Tibial artery (tissue), 4 donors: ENCODE results near the gene GLYATL3.

Experiments used
- DNase-seq, 2 donors: peaks; one replicate each; pipeline ENCODE4 v3.0.0-alpha.2; 2019
- H3K27ac ChIP-seq, 2 donors: fragments of 200-600 bp; sonication (generic) in 1 of 2; 1 replicate in 1 of 2; 2 replicates in 1 of 2; pipeline ENCODE4 v1.5.1; 2018 to 2019; ENCODE audit warnings: mild to moderate bottlenecking in 1 of 2
- H3K27me3 ChIP-seq, 2 donors: fragments of 200-600 bp; sonication (generic) in 1 of 2; one replicate each; pipeline versions ENCODE4 v1.5.1 to v1.6.0; 2016 to 2019
- H3K36me3 ChIP-seq, 3 donors: fragments of 200-600 bp; sonication (generic) in 2 of 3; one replicate each; pipeline ENCODE4 v1.5.1; 2016 to 2019; ENCODE audit warnings: mild to moderate bottlenecking in 2 of 3
- H3K4me1 ChIP-seq, 4 donors: fragments of 200-600 bp; sonication (generic) in 2 of 4; 1 replicate in 3 of 4; 2 replicates in 1 of 4; pipeline ENCODE4 v1.5.1; 2016 to 2019
- H3K4me3 ChIP-seq, 2 donors: fragments of 200-600 bp; sonication (generic) in 1 of 2; 1 replicate in 1 of 2; 2 replicates in 1 of 2; pipeline ENCODE4 v1.5.1; 2018 to 2019; ENCODE audit warnings: mild to moderate bottlenecking in 2 of 2
- H3K9me3 ChIP-seq, 3 donors: fragments of 200-600 bp; sonication (generic) in 1 of 3; one replicate each; pipeline ENCODE4 v1.5.1; 2016 to 2019
- CTCF ChIP-seq, 2 experiments: fragments of 200-600 bp in 1 of 2; fragments of 450-650 bp in 1 of 2; IDR thresholded peaks; one replicate each; pipeline ENCODE4 v1.5.1; 2017 to 2019; ENCODE audit warnings: antibody characterized with exemption in 2 of 2, mild to moderate bottlenecking in 1 of 2, moderate library complexity in 1 of 2
- intact Hi-C: fragments of 100-400 bp; cut with DNase I; formaldehyde crosslinking; loops from one replicate; pipeline ENCODE4 v1.15.0; 2023; ENCODE audit warnings: low total_unique reads

The GLYATL3 gene

GRCh38 chr6:49516147-49516505, 16.4 kb downstream of the GLYATL3 start:
- Histone ChIP-seq H3K4me3 (no peak overlapping the region), H3K27ac (no peak overlapping the region), H3K9me3 (no peaks in the 10 kb centered on the region), H3K4me1 (no peaks in the 10 kb centered on the region), H3K27me3 (no peaks in the 10 kb centered on the region), H3K36me3 (no peaks in the 10 kb centered on the region)
- TF ChIP-seq CTCF (IDR thresholded peaks at IDR 0.05), result no peak
- intact Hi-C loops, result no loop called here
- DNase-seq, result no peak

GRCh38 chr6:49517919-49518318, 18.2 kb downstream of the GLYATL3 start:
- Histone ChIP-seq H3K4me3 (no peak overlapping the region), H3K4me1 (no peaks in the 10 kb centered on the region), H3K9me3 (no peaks in the 10 kb centered on the region), H3K36me3 (no peaks in the 10 kb centered on the region), H3K27ac (no peak overlapping the region), H3K27me3 (no peaks in the 10 kb centered on the region)
- no peak for DNase-seq
- TF ChIP-seq CTCF (IDR thresholded peaks at IDR 0.05), result no peak
- intact Hi-C loops, result no loop called here

GRCh38 chr6:49519660-49520059, 19.9 kb downstream of the GLYATL3 start:
- Histone ChIP-seq H3K27me3 (no peaks in the 10 kb centered on the region), H3K9me3 (no peaks in the 10 kb centered on the region), H3K36me3 (no peaks in the 10 kb centered on the region), H3K4me3 (no peak overlapping the region), H3K27ac (no peak overlapping the region), H3K4me1 (no peaks in the 10 kb centered on the region)
- intact Hi-C loops, result no loop called here
- no peak for TF ChIP-seq CTCF (IDR thresholded peaks at IDR 0.05)
- DNase-seq, result no peak

- no peak for DNase-seq
- no peak overlapping the region for H3K4me3 ChIP-seq
- H3K27ac ChIP-seq, result no peak overlapping the region
- no peaks in the 10 kb centered on the region for H3K36me3 ChIP-seq
- intact Hi-C loops, result no loop called here
- no peak for TF ChIP-seq CTCF (IDR thresholded peaks at IDR 0.05)
- H3K9me3 ChIP-seq, result no peaks in the 10 kb centered on the region
- no peaks in the 10 kb centered on the region for H3K27me3 ChIP-seq
- no peaks in the 10 kb centered on the region for H3K4me1 ChIP-seq
Measured at GRCh38 chr6:49522710-49523593, 23.2 kb downstream of the GLYATL3 start.

GRCh38 chr6:49523901-49524300, 24.2 kb downstream of the GLYATL3 start:
- Histone ChIP-seq H3K4me3 (no peak overlapping the region), H3K27ac (no peak overlapping the region), H3K4me1 (no peaks in the 10 kb centered on the region), H3K9me3 (no peaks in the 10 kb centered on the region), H3K36me3 (no peaks in the 10 kb centered on the region), H3K27me3 (no peaks in the 10 kb centered on the region)
- TF ChIP-seq CTCF (IDR thresholded peaks at IDR 0.05), result no peak
- DNase-seq, result no peak
- intact Hi-C loops, result no loop called here
